ENCODE data around the gene TRNP1. TPM values are rescaled to one million over a fixed set of nuclear protein-coding genes. Genes with fewer than 3 reads are reported as not detected.

TRNP1 gene
- total and polyA plus RNA-seq, 4 donors, result 0.97 to 10.0 (median 2.4) TPM

GRCh38 chr1:26945728-26946127 lies 47.8 kb upstream of the TRNP1 start:
- peak overlapping the region; percentile 9 to 61 for H3K27ac ChIP-seq (ENCODE audit: low read depth in 1 of 2, low read length in 2 of 2)
- 20% methylated on average over 8 of the region's 8 CpGs for WGBS

More at GRCh38 chr1:26945728-26946127, 47.8 kb upstream of the TRNP1 start:
- H3K4me1 ChIP-seq (ENCODE audit: control insufficient read depth in 4 of 4, insufficient read depth in 4 of 4, low read length in 3 of 4), result peaks cover 31 to 69% (median 56%) of the 10 kb centered on the region in 4 donors
- no peaks in the 10 kb centered on the region for H3K9me3 ChIP-seq (ENCODE audit: control insufficient read depth in 4 of 4, low read length in 3 of 4)
- peaks cover 5 to 15% (median 10%) of the 10 kb centered on the region in 4 donors for H3K36me3 ChIP-seq (ENCODE audit: control insufficient read depth in 4 of 4, insufficient read depth in 3 of 4, low read depth in 1 of 4, low read length in 3 of 4)
- H3K9ac ChIP-seq (ENCODE audit: low read depth in 1 of 2, low read length in 2 of 2), result no peak overlapping the region
- no peaks in the 10 kb centered on the region for H3K27me3 ChIP-seq (ENCODE audit: control insufficient read depth in 4 of 4, insufficient read depth in 4 of 4, low read length in 3 of 4)
- no peak for DNase-seq (ENCODE audit: low spot score)
- H3K4me3 ChIP-seq (ENCODE audit: low read depth in 1 of 3, low read length in 3 of 3), result peak overlapping the region in 1 of 3 donors; percentile 12
- TF ChIP-seq ZBTB33 (IDR thresholded peaks at IDR 0.05), result no peak
- TF ChIP-seq RXRA (IDR thresholded peaks at IDR 0.05), result peak; percentile 96 to 97
- TF ChIP-seq REST (IDR thresholded peaks at IDR 0.05), result no peak
- TF ChIP-seq NR2F2 (IDR thresholded peaks at IDR 0.05), result no peak
- TF ChIP-seq GABPA (IDR thresholded peaks at IDR 0.05 in 1 of 2, conservative IDR thresholded peaks at IDR 0.05 in 1 of 2), result no peak
- peak; percentile 32 for TF ChIP-seq ATF3 (IDR thresholded peaks at IDR 0.05)
- peak; percentile 62 to 64 for TF ChIP-seq HNF4A (conservative IDR thresholded peaks at IDR 0.05)
- TF ChIP-seq RAD21 (IDR thresholded peaks at IDR 0.05), result peak in 1 of 2 donors; percentile 52
- TF ChIP-seq YY1 (IDR thresholded peaks at IDR 0.05), result peak; percentile 66
- TF ChIP-seq CTCF (IDR thresholded peaks at IDR 0.05; ENCODE audit: low read depth, low read length, missing input control), result no peak
- TF ChIP-seq FOXA1 (IDR thresholded peaks at IDR 0.05), result no peak
- TF ChIP-seq HNF4G (IDR thresholded peaks at IDR 0.05), result no peak
- TF ChIP-seq MAX (IDR thresholded peaks at IDR 0.05), result no peak
- peak; percentile 79 for TF ChIP-seq SP1 (IDR thresholded peaks at IDR 0.05)
- TF ChIP-seq FOXA2 (IDR thresholded peaks at IDR 0.05), result no peak
- TF ChIP-seq EGR1 (IDR thresholded peaks at IDR 0.05; ENCODE audit: low read depth in 2 of 2), result no peak
- peak in 1 of 2 donors; percentile 38 for TF ChIP-seq JUND (IDR thresholded peaks at IDR 0.05)
- TF ChIP-seq TAF1 (conservative IDR thresholded peaks at IDR 0.05), result no peak
